SU-DHL-6 (cell line): Measurements from ENCODE around the gene OSM.

ENCODE experiments used
- H2AFZ ChIP-seq: fragments of 200-600 bp; sonication (generic); 2 replicates; pipeline ENCODE4 v1.6.1; 2014; ENCODE audit warnings: low read depth, mild to moderate bottlenecking, moderate library complexity, mixed read lengths, antibody characterized with exemption, low read length; ENCODE audit not compliant: severe bottlenecking
- H3F3A ChIP-seq: fragments of 200-600 bp; shearing (Covaris generic); 2 replicates; pipeline ENCODE4 v1.6.0; 2016; ENCODE audit warnings: antibody characterized with exemption, mild to moderate bottlenecking; ENCODE audit not compliant: insufficient read depth
- H3K27ac ChIP-seq: fragments of 200-600 bp; sonication (generic); 2 replicates; pipeline ENCODE4 v1.5.1; 2016; ENCODE audit warnings: low read depth, mild to moderate bottlenecking, low read length, moderate library complexity, mixed read lengths
- H3K27me3 ChIP-seq: fragments of 200-600 bp; sonication (generic), shearing (Covaris generic); 2 replicates; pipeline ENCODE4 v1.6.0; 2014; ENCODE audit warnings: mild to moderate bottlenecking, low read length
- H3K36me3 ChIP-seq: fragments of 200-600 bp; sonication (generic); 2 replicates; pipeline ENCODE4 v1.6.1; 2014; ENCODE audit warnings: mild to moderate bottlenecking, low read length, mixed read lengths
- H3K4me2 ChIP-seq: fragments of 300-600, 200-600 bp; shearing (Covaris generic), sonication (generic); 2 replicates; pipeline ENCODE4 v1.6.0; 2014; ENCODE audit warnings: low read length, low read depth, mild to moderate bottlenecking; ENCODE audit not compliant: poor library complexity, severe bottlenecking
- H3K4me3 ChIP-seq: fragments of 200-600 bp; sonication (generic); 2 replicates; pipeline ENCODE4 v1.5.1; 2014; ENCODE audit warnings: antibody characterized with exemption, low read length, mild to moderate bottlenecking, mixed read lengths; ENCODE audit not compliant: insufficient read depth, poor library complexity, severe bottlenecking
- H3K79me2 ChIP-seq: fragments of 200-600 bp; sonication (generic); 2 replicates; pipeline ENCODE4 v1.6.1; 2014; ENCODE audit warnings: mild to moderate bottlenecking, low read length, moderate library complexity; ENCODE audit not compliant: insufficient read depth
- H3K9ac ChIP-seq: fragments of 200-600 bp; sonication (generic); 2 replicates; pipeline ENCODE4 v1.7.0; 2014; ENCODE audit warnings: mild to moderate bottlenecking, low read length
- H3K9me2 ChIP-seq: fragments of 200-600 bp; sonication (generic); replicated peaks from 2 replicates; pipeline ENCODE4 v1.6.1; 2014; ENCODE audit warnings: low read length; ENCODE audit not compliant: insufficient read depth
- H3K9me3 ChIP-seq: fragments of 200-600 bp; sonication (generic); 2 replicates; pipeline ENCODE4 v1.6.1; 2014; ENCODE audit warnings: low read length, mixed read lengths; ENCODE audit not compliant: insufficient read depth
- H4K20me1 ChIP-seq: fragments of 200-600 bp; sonication (generic); 2 replicates; pipeline ENCODE4 v1.6.1; 2014; ENCODE audit warnings: low read depth, mild to moderate bottlenecking, antibody characterized with exemption, low read length, moderate library complexity, mixed read lengths
- EZH2phosphoT487 ChIP-seq: fragments of 200-600 bp; sonication (generic), shearing (Covaris generic); conservative IDR thresholded peaks from 2 replicates; pipeline ENCODE4 v1.6.1; 2018; ENCODE audit warnings: mild to moderate bottlenecking, antibody characterized with exemption, low read length, moderate library complexity, mixed read lengths
- TF ChIP-seq, protein P1 (sequence below): fragments of 200-600 bp; sonication (generic); IDR thresholded peaks from one replicate; pipeline ENCODE4 v1.5.1; 2017; ENCODE audit warnings: antibody characterized with exemption, mild to moderate bottlenecking, low read length, moderate library complexity; ENCODE audit not compliant: insufficient read depth, poor library complexity, severe bottlenecking

The OSM gene

DNA sequence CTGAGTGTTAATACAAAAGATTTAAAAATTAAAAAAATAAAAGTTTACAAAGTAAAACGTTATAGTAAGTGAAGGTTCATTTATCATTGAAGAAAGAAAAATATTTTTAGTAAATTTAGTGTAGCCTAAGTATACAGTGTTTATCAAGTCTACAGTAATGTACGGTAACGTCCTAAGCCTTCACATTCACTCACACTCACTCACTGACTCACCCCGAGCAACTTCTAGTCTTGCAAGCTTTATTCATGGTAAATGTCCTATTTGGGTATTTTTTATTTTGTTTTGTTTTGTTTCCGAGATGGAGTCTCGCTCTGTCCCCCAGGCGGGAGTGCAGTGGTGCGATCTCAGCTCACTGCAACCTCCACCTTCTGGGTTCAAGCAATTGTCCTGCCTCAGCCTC is 13.9 kb upstream of the OSM start:
- Histone ChIP-seq H3K36me3 (no peaks in the 10 kb centered on the region), H3K27ac (no peak overlapping the region), H3K9me3 (no peaks in the 10 kb centered on the region), H3K27me3 (no peaks in the 10 kb centered on the region), H3F3A (no peaks in the 10 kb centered on the region), H3K4me3 (no peak overlapping the region), H3K9ac (no peak overlapping the region), H3K79me2 (no peaks in the 10 kb centered on the region), H3K9me2 (no peaks in the 10 kb centered on the region), H3K4me2 (no peak overlapping the region), H2AFZ (no peak overlapping the region), H4K20me1 (no peaks in the 10 kb centered on the region)
- TF ChIP-seq, protein P1, sequence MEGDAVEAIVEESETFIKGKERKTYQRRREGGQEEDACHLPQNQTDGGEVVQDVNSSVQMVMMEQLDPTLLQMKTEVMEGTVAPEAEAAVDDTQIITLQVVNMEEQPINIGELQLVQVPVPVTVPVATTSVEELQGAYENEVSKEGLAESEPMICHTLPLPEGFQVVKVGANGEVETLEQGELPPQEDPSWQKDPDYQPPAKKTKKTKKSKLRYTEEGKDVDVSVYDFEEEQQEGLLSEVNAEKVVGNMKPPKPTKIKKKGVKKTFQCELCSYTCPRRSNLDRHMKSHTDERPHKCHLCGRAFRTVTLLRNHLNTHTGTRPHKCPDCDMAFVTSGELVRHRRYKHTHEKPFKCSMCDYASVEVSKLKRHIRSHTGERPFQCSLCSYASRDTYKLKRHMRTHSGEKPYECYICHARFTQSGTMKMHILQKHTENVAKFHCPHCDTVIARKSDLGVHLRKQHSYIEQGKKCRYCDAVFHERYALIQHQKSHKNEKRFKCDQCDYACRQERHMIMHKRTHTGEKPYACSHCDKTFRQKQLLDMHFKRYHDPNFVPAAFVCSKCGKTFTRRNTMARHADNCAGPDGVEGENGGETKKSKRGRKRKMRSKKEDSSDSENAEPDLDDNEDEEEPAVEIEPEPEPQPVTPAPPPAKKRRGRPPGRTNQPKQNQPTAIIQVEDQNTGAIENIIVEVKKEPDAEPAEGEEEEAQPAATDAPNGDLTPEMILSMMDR: no peak
- no peak for TF ChIP-seq EZH2phosphoT487

DNA sequence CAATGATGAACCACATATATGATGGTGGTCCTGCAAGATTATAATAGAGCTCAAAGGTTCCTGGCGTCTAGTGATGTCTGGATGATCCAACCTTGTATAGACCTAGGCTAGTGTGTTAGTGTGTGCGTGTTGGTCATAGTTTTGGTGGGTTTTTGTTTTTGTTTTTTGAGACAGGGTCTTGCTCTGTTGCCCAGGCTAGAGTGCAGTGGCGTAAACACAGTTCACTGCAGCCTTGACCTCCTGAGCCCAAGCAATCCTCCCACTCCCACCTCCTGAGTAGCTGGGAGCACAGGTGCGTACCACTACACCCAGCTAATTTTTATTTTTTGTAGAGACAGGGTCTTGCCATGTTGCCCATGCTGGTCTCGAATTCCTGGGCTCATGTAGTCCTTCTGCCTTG is 13.3 kb upstream of the OSM start:
- Histone ChIP-seq H3K36me3 (no peaks in the 10 kb centered on the region), H3K9me3 (no peaks in the 10 kb centered on the region), H3F3A (no peaks in the 10 kb centered on the region), H3K27ac (no peak overlapping the region), H4K20me1 (no peaks in the 10 kb centered on the region), H3K4me3 (no peak overlapping the region), H3K4me2 (no peak overlapping the region), H2AFZ (no peak overlapping the region), H3K9me2 (no peaks in the 10 kb centered on the region), H3K27me3 (no peaks in the 10 kb centered on the region), H3K79me2 (no peaks in the 10 kb centered on the region), H3K9ac (no peak overlapping the region)
- TF ChIP-seq, protein P1: no peak
- no peak for TF ChIP-seq EZH2phosphoT487

DNA sequence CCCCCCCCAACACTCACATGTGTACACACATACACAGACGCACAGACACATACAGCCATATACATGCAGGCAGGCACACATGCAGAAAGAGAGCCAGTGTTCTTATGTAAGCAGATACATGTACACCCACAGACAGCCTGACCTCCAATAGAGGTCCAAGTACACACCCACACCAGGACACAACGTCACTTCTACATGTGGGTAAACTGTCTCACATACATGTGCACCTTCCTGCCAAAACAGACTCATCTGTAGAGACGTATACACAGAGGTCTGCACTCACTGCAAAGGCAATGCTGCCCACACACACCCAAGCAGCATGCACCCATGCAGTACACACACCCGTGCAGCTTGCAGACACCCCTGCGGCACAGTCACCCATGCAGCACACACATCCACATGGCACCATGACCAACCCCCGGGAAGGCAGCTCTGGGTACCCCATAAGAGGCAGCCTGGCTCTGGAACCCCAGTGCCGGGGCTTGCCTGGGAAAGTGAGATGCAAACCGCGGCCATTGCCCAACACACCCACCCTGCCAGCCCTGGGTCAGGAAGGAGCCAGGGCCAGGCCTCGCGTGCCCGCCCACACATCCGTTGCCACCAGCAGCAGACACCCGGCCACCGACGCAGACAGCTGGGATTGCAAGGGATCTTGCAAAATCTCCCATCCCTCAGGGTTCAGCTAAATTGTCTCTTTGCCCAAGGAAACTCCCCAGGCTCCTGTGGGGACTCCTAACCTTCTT is 12.6 kb upstream of the OSM start:
- TF ChIP-seq EZH2phosphoT487: no peak
- TF ChIP-seq, protein P1: no peak
- Histone ChIP-seq H3K9ac (no peak overlapping the region), H3K9me2 (no peaks in the 10 kb centered on the region), H4K20me1 (no peaks in the 10 kb centered on the region), H3K4me2 (no peak overlapping the region), H3K27me3 (no peaks in the 10 kb centered on the region), H3K9me3 (no peaks in the 10 kb centered on the region), H3K79me2 (no peaks in the 10 kb centered on the region), H3K27ac (no peak overlapping the region), H3K4me3 (no peak overlapping the region), H3K36me3 (no peaks in the 10 kb centered on the region), H2AFZ (no peak overlapping the region), H3F3A (no peaks in the 10 kb centered on the region)
